Pulmonary artery endothelial cell (primary cell): ENCODE data around the gene LHX1. TPM values are rescaled to one million over a fixed set of nuclear protein-coding genes. Genes with fewer than 3 reads are reported as not detected.

Experiments
- DNase-seq: peaks from one replicate; pipeline ENCODE4 v3.0.0-alpha.2; 2011; ENCODE audit warnings: low read depth, low spot score
- total RNA-seq: library from RNA; depleted of rRNA; stranded (reverse); fragments of >200 nt; gene quantifications from 2 replicates; pipeline ENCODE4 v1.2.3, GENCODE V29; 2014

LHX1 gene
- total RNA-seq, 1 donor from 2014 or later, result not detected

DNA sequence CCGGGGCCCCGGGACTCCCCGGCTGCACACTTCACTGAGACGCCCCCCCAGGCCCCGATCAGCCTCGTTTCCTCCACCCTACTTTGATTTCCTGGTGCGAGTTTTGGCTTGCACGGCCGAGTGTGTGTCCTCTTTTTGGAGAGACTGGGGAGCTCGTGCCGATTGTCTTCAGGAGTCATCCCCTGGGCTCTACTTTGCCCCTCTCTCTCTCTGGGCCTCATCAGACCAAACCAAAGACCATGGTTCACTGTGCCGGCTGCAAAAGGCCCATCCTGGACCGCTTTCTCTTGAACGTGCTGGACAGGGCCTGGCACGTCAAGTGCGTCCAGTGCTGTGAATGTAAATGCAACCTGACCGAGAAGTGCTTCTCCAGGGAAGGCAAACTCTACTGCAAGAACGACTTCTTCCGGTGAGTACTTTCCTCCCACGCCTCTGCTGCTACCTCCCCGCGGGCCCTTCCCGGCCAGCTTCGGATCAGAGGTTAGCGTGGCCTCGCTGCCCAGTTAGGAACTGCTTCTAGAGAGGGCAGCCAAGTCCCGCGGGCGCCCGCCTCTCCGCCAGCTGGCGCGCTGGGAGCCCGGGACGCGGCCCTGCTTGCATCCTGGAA is 787 bp downstream of the LHX1 start:
- DNase-seq, result no peak

DNA sequence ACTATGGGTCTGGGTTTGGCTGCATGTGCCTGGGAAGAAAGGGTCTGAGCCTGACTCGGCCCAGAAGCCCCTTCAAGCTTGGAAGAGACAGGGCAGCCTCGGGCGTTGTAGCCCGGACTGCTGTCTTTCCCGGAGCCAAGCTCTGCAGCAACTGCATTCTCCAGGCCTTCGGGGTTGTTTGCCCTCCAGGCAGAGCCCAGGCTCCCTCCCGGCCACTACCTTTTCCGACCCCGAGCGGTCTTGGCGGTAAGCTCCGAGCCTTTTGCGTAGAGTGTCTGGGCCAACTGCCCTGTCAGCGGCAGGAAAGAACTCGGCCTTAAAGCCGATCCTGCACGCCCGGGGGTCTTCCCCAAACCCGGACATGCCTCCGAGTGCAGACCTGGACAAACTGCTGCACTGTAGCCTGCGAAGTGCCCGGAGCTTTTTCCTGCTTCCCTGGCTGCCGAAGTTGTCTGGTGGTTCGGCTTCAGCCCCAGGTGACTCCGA is 1.3 kb downstream of the LHX1 start:
- no peak for DNase-seq

DNA sequence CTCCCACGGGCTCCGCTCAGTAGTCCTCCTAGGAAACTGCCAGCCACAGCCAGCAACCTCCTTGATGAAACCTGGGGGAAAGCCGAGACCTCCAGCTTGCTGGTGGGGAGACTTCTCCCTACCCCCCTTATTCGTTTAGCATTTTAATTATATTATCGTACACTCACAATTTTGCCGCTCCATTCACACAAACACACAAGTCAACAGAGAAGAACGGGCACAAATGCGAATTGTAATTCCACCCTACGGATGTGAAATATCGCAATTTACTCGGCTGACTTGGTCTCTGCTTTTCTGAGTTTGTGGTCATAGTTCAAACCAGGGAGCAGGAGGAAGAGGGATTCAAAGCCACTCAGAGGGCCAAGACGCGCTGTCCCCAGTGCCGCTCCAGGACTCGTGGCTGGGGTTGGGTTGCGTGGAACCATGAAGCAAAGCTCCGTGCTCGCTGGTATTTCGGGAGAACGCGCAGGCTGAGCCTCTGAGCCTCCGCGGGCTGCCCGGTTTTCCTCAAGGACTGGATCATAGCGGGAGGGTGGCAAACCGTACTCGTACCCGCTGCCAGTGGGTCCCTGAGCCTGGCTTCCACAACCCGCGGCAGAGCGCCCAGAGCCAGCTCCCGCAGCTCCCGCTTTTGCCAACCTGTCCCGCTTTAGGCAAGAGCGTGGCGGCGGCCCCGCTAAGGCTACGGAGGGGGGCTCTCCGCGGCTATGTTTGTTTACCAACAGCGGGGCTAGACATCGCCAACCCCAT is 2.0 kb downstream of the LHX1 start:
- DNase-seq, result no peak

DNA sequence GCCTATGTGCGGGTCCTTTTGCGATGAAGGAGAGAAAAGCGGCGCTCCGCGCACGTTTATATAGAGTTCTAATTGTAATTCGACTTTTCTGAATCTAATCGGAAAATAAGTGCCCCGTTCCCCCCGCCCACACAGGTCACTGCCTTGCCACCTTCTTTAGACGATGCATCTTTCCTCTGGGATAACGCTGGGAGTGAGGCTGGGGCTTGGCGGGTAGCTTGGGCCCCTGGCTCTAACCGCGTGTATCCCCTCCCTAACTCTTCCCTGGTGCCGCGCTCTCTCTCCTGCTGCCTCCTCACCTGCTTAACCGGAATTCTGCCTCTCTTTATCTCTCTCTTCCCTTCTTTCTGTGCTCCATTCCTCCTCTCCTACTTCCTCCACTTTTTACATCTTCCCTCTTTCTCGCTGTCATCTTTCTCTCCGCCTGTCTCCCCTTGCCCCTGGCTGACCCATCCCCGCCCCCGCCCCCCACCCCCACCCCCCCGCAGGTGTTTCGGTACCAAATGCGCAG is 2.6 kb downstream of the LHX1 start:
- DNase-seq, result no peak

DNA sequence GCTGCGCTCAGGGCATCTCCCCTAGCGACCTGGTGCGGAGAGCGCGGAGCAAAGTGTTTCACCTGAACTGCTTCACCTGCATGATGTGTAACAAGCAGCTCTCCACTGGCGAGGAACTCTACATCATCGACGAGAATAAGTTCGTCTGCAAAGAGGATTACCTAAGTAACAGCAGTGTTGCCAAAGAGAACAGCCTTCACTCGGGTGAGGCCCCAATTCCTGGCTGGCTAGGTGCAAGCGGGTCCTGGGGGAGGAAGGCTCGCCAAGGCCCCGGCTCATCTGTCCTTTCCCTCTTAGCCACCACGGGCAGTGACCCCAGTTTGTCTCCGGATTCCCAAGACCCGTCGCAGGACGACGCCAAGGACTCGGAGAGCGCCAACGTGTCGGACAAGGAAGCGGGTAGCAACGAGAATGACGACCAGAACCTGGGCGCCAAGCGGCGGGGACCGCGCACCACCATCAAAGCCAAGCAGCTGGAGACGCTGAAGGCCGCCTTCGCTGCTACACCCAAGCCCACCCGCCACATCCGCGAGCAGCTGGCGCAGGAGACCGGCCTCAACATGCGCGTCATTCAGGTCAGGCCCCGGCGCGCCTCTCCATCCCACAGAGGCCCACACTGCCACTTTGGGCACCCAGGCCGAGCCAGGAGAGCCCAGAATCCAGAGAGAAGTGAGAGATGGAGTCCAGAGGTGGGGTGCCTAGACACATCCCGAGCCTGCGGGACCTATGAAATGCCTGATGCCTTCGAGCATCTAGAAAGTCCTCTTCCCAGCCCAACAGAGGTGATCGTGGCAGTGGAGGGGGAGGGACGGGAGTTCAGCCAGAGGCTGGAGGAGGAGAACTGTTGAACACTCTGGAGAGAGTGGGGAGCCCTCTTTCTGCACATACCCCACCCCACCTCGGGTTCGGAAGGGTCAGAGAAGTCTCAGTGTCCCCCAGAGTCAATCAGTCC is 3.3 kb downstream of the LHX1 start:
- no peak for DNase-seq

DNA sequence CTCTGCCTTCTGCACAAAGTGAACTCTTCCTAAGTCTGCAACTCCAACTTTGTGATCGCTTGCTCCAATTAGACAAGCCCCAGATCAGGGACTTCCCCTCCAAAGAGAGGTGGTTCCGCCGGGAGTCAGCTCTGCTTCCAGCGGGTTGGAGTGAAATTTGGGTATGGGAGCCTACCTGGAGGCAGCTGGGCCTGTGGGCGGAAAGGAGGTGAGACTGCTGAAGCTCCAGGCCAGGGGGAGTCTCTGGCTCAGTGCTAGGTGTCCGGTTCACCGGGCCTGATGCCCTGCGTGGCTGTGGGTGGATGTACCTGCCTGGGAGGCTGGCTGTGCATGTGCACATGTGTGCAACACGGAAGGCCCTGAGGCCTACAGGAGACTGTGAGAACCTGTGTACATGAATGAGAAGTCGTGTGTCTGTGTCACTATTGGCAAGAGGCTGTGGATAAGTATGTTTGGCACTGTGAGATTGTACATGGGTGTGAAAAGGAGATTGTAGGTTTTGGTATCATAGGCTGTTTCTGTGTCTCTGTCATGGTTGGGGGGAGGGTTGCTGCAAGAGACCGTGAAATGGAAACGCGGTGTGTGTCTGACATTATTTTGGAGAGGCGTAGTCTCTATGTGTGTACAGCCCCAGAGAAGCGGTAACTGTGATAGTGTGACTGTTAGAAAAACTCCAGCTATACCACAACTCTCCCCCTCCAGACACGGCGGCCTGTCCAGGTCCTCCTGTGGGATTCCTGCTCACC is 4.2 kb downstream of the LHX1 start:
- DNase-seq, result no peak

DNA sequence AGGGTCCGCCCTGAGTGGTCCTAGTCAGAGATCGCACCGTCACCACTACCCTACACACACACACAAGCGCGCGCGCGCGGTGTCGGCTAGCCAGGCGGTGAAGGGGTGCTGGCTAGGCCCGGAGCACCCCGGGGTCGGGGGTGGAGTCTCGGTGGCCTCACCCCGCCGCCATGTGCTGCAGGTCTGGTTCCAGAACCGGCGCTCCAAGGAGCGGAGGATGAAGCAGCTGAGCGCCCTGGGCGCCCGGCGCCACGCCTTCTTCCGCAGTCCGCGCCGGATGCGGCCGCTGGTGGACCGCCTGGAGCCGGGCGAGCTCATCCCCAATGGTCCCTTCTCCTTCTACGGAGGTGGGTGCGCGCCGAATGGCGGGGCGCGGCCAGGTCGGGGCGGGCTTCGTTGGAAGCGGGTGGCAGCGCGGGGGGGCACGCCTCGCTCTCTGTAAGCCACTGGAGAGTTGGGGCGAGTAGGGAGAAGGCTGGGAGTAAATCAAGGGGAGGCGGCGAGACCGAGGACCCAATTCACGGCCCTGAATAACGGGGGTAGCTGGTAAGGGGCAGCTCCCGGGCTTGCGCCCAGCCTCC is 4.8 kb downstream of the LHX1 start:
- no peak for DNase-seq

DNA sequence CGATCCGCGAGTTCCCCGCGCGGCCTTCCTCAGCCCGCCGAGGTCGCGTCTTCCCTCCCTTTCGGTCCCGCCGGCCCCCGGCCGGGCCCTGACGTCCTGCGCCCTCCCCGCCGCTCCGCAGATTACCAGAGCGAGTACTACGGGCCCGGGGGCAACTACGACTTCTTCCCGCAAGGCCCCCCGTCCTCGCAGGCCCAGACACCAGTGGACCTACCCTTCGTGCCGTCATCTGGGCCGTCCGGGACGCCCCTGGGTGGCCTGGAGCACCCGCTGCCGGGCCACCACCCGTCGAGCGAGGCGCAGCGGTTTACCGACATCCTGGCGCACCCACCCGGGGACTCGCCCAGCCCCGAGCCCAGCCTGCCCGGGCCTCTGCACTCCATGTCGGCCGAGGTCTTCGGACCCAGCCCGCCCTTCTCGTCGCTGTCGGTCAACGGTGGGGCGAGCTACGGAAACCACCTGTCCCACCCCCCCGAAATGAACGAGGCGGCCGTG is 5.4 kb downstream of the LHX1 start:
- no peak for DNase-seq

DNA sequence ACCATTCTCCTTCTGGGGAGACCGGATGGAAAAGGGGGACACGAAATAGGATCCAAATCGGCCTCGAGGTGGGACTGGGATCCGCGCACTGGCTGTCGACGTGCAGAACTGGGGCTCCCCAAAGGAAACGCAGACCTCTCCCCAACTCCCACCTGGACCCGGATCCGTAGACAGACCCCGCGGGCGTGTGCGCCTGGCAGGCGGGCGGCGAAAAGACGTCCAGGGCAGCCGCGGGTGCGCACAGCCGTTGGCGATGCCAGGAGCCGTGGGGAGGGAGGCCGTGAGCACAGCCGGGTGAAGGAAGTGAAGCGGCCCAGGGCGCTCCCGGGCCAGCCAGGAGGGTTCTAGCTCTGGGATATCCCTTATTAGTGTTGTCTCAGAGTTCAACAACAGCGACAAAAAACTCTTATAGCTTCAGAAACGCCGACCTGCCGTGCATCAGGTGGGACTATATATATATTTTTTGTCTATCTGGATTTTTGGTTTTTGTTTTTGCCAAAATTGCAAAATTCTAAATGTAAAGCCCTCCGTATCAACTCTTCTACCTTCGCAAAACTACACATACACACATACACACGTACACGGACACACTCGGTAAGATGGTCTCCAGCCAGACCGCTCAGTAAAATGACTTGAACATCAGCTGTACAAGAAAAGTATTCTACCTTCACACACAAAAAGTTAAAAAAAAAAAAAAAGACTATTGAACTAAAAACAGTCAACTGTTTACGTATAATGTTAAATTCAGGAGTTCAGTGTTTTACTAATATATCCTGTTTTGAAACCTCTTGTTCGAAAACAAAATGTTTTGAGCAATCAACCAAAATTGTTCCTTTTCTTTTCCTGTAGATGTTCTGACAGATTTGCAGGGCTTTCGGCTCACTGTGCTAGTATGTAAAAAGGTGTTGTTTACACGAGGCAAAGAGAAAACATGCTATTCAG is 6.2 kb downstream of the LHX1 start:
- no peak for DNase-seq

DNA sequence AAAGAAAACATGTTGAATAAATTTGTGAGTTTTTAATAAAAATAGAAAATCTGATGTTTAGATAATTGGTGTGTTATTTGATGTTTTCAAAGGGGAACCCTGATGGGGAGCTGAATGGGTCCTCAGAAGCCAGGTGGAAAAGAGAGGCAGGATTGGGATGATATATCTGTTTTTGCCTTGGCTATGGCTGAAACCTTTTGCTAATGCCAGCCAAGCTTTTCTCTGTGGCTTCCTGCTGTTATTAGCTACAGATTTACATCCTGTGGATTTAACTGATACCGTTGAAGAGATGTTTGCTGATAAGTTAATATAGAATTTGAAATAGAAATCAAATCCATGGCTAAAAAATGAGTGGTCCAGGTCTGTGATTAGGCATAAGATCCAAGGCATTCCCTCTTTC is 7.3 kb downstream of the LHX1 start:
- no peak for DNase-seq

DNA sequence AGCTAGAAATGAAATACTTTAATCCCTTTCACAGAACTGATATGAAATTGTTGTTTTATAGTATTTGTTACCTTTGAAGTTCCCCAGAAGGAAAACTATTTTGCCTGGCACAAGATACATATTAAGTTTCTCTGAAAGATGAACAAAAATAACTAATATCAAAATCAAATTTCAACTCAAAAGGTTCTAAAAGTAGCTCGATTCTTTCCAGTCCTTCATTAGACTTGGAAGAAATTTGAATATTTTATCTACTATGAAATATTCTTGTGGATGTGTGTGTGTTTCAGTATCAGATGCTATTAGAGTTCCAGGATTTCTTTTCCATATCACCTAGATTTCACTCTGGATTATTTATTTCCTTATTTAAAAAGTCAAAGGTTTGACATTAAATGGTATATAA is 7.9 kb downstream of the LHX1 start:
- no peak for DNase-seq

DNA sequence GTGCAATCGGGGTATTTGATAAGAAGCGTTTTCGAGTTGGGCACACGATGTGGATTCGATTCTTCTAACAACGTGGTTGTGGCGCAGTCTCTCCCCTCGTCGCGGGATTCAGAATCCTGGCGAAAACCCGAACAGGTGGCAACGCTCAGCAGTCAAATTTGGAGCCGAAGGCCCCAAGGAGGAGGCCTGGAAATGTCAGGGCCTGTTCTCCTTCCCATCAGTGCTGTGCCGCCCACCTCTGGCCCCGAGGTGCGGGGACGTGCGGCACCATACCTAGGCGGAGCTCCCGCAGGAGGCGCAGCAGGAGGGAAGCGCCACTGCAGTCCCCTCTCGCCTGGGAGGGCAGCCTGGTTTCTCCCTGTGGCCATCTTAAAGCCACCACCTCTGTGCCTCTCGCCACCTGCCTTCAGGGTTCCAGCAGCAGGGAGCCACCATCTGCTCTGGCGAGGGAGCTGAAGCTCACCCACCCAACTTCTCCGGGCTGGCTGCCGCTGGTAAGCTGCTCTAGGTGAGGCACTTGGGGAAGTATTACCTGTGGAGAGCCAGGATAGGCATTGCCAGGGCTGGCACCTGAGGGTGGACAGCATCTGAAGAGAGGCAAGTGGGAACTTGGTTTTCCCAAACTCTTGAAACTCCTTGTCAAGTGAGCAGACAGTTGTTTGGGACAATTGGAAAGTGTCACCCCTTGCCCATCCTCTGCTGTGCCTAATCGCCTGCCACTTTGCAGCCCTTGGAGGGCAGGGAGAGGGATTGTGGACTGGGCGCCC is 8.9 kb downstream of the LHX1 start:
- DNase-seq, result no peak

DNA sequence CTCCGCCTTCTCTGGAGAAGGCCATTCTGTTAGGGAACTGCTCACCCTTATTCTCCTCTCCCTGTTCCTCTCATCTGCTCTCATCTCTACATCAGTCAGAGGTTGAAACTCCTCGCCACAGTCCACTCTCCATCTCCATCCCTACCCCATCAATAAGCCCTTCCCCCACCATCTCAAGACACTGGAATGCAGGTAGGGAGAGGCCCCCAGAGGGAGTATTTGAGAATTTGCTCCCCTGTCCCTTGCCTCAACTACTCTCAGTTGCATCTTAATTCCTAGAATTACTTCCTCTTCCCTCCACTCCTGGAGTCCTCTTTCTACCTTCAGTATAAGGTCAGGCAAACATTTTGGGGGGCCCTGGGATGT is 9.4 kb downstream of the LHX1 start:
- DNase-seq, result no peak

DNA sequence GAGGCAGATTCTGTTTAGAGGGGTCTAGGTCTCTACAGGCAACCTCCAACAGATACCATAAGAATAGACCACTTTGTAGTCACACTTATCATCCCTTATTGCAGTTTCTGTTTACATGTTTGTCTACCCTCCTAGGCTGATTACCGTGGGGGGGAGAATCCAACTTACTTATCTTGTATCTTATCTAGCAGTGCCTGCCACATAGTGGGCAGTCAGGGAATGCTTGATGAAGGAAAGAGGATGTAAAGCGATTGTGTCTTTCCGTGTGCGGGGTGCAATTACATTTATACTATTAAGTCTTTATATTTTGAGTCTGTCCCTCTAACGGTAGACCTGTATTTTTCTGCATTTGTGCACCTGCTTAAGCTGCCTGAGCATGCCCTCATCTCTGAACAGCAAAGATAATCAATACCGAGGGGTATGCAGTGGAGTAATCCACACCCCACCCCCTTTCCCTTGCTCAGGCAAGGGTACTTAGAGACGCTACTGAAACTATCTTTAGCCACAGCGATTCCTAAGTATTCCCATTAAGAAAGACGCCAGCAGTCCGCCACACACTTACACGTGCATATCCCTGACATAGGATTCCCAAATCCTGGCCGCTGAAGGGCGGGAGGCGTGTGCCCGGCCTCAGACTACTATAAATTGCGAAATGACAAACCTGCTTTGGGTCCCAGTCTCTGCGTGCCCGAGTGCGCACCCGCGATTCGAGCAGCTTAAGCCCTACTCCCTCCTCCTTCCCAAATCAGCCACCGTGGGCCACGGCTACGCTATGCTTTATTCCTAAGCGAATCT is 10.8 kb downstream of the LHX1 start:
- DNase-seq, result no peak

DNA sequence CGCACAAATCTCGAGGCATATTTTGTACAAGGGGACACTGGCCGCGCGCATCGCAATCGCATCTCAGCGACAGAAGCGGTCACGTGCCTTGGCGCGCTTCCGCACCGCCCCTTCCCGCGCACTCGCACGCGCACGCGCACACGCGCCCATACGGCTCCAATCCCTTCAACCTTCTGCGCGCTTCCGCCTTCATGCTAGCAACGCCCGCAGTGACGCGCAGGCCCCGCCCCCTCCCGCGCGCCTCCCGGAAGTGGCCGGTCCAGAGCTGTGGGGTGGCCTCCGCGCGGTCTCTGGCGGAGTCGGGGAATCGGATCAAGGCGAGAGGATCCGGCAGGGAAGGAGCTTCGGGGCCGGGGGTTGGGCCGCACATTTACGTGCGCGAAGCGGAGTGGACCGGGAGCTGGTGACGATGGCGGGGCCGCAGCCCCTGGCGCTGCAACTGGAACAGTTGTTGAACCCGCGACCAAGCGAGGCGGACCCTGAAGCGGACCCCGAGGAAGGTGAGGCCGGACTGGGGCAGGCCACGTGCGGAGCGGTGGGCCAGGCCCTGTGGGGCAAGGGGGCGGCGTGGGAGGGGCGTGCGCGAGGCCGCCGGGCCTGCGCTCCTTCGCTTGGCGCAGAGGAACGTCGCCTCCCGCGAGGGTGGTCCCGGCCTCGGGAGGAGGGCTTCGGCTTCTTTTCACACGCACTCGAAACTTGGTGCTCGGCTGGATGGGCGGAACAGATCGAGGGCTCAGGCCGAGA is 11.6 kb downstream of the LHX1 start, which contains the start of gene AATF:
Gene AATF, plus strand, starts transcription at position 238 of the 744 bp plus-strand sequence. Its CDS starts 172 bp downstream, at position 410.
- peak; percentile 78 for DNase-seq

DNA sequence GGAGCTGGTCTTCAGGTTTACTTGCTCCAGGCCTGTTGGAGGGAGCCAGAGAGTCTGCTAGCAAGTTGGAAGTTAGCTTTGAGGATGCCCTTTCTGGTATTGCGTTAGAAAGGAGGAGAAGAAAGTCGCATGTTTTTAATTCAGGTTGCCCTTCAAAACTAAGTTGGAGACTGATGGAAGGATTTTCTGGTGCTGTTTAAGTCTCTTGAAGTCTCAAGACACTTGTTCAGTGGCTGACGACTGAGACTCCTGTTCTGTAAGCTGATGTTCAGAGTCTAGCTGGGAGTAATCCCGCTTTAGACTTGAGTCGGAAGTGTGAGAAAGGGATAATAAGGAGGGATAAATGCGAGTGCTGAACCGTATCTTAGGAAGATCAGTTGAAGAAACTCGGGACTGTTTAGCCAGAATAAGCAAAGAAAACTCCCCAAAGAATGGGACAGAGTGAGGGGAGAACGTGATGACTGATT is 12.2 kb downstream of the LHX1 start:
- DNase-seq, result no peak

DNA sequence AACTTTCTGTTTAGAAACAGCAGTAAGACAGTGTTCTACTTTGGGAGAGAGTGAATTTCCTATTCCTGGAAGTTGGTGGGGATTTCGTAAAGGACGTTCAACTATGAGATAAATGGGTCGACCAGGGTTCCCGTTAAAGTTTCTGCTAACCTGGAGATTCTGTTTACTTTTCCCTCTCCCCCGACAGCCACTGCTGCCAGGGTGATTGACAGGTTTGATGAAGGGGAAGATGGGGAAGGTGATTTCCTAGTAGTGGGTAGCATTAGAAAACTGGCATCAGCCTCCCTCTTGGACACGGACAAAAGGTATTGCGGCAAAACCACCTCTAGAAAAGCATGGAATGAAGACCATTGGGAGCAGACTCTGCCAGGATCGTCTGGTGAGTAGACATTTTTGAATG is 12.8 kb downstream of the LHX1 start:
- DNase-seq, result no peak
